Naive B cell (primary cell): ENCODE data around the gene CSPG4. TPM values are rescaled to one million over a fixed set of nuclear protein-coding genes. Genes with fewer than 3 reads are reported as not detected.
"Not testable (repeated sequence)": the region's sequence is repeated elsewhere in the genome, so short reads cannot be mapped to it uniquely, and the experiment has no call there.

ENCODE experiments used
- ATAC-seq, 2 donors: fragments of 150-1000 bp; cut with Tn5 transposase; 2 replicates each; pipeline ENCODE4 v1.10.0; 2021; ENCODE audit warnings: low read depth in 2 of 2, mild to moderate bottlenecking in 2 of 2, moderate library complexity in 2 of 2
- DNase-seq: peaks from one replicate; pipeline ENCODE4 v3.0.0; 2022
- H3K27ac Mint-ChIP-seq, 6 donors: one replicate each; pipeline ENCODE4 v1.8.0; 2020 to 2022; ENCODE audit warnings: mild to moderate bottlenecking in 6 of 6, mixed read lengths in 6 of 6, moderate library complexity in 5 of 6, inconsistent platforms in 2 of 6
- H3K27me3 Mint-ChIP-seq, 3 donors: one replicate each; pipeline ENCODE4 v1.8.0; 2021 to 2022; ENCODE audit warnings: mixed read lengths in 3 of 3, mild to moderate bottlenecking in 1 of 3
- H3K36me3 Mint-ChIP-seq, 2 donors: one replicate each; pipeline ENCODE4 v1.8.0; 2020 to 2022; ENCODE audit warnings: mixed read lengths in 2 of 2, inconsistent platforms in 1 of 2, mild to moderate bottlenecking in 1 of 2
- H3K4me1 Mint-ChIP-seq, 3 donors: one replicate each; pipeline ENCODE4 v1.8.0; 2020 to 2022; ENCODE audit warnings: mixed read lengths in 3 of 3, inconsistent platforms in 1 of 3, mild to moderate bottlenecking in 1 of 3, moderate library complexity in 1 of 3
- H3K4me3 Mint-ChIP-seq, 8 donors: one replicate each; pipeline ENCODE4 v1.8.0; 2020 to 2022; ENCODE audit warnings: mild to moderate bottlenecking in 8 of 8, mixed read lengths in 8 of 8, moderate library complexity in 8 of 8, inconsistent platforms in 2 of 8
- H3K9me3 Mint-ChIP-seq, 7 donors: one replicate each; pipeline ENCODE4 v1.8.0; 2020 to 2022; ENCODE audit warnings: mixed read lengths in 7 of 7, mild to moderate bottlenecking in 5 of 7, inconsistent platforms in 2 of 7, moderate library complexity in 1 of 7
- polyA plus RNA-seq, 6 donors: library from polyadenylated mRNA; unstranded; fragments of 300-500 nt; fragmentation: Illumina TruSeq; gene quantifications; one replicate each; pipeline ENCODE4 v1.2.3, GENCODE V29; 2021; ENCODE audit warnings: low read depth in 6 of 6

CSPG4 gene
- polyA plus RNA-seq, 6 donors from 2014 or later, result 0.03 to 0.07 TPM; not detected in 4

DNA sequence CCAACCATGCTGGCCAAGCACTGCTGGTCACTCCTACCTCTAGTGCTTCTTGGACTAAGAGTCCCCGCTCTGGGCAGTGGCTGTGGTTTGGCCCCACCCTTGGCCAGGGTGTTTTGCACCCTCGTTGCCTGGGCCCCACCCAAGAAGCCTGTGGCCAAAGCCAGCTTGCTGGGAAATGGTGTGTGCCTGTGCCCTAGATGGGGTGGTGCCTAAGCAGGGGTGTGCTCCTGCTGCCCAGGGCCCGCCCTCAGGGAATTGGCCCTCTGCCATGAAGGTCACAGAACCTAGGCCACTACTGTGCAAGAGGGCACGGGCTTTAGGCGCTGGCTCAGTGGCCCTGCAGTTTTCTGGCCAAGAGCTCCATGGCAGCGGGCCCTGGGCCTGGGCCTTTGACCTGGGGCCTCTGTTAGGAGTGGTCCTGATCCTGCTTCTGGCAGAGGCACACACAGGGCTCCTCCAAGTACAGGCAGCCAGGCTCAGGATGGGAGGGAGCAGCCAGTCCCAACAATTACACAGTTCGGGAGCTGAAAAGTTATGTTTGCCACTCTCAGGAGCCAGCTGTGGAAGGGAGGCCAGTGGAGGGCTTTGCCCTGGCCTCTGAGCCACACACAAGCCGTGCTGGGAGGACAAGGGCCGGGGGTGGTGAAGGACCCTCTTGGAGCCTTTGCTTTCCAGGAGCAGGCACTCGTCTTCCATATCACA is 3.8 kb upstream of the CSPG4 start:
- H3K36me3 Mint-ChIP-seq, H3K4me3 Mint-ChIP-seq, DNase-seq, H3K27ac Mint-ChIP-seq, H3K9me3 Mint-ChIP-seq, ATAC-seq, H3K4me1 Mint-ChIP-seq: not testable (repeated sequence)
- peaks cover 20 to 36% (median 28%) of the 10 kb centered on the region in 3 donors for H3K27me3 Mint-ChIP-seq

GRCh38 chr15:75715312-75715832 is 2.7 kb upstream of the CSPG4 start:
- H3K27ac Mint-ChIP-seq, H3K4me3 Mint-ChIP-seq, H3K4me1 Mint-ChIP-seq, H3K36me3 Mint-ChIP-seq, DNase-seq, ATAC-seq, H3K9me3 Mint-ChIP-seq: not testable (repeated sequence)
- peaks cover 15 to 29% (median 21%) of the 10 kb centered on the region in 3 donors for H3K27me3 Mint-ChIP-seq

DNA sequence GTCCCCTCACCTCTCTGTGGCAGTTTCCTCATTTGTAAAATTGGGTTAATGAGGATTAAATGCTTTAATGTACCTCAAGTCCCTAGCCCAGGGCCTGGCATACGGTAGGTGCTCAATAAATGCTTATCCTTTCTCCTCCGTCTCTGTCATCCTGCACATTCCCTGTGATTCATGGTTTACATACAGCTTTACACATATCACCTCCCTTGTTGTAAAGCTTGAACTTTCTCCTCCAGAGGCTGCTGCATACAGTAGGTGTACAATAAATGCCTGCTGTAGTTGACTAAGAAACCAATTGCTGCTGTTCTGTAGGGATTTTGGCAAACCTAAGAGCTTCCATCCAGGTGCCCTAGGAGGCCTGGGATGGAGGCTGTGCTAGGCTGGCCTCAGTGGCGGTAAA is 1.5 kb upstream of the CSPG4 start:
- Mint-ChIP-seq H3K36me3 (no peaks in the 10 kb centered on the region), H3K27me3 (peaks cover 15 to 34% (median 21%) of the 10 kb centered on the region in 3 donors), H3K9me3 (peaks cover 0 to 1% (median 0%) of the 10 kb centered on the region in 7 donors), H3K4me3 (no peak overlapping the region), H3K4me1 (peaks cover 0 to 5% (median 0%) of the 10 kb centered on the region in 3 donors), H3K27ac (no peak overlapping the region)
- DNase-seq (no peak), ATAC-seq (no peak)

DNA sequence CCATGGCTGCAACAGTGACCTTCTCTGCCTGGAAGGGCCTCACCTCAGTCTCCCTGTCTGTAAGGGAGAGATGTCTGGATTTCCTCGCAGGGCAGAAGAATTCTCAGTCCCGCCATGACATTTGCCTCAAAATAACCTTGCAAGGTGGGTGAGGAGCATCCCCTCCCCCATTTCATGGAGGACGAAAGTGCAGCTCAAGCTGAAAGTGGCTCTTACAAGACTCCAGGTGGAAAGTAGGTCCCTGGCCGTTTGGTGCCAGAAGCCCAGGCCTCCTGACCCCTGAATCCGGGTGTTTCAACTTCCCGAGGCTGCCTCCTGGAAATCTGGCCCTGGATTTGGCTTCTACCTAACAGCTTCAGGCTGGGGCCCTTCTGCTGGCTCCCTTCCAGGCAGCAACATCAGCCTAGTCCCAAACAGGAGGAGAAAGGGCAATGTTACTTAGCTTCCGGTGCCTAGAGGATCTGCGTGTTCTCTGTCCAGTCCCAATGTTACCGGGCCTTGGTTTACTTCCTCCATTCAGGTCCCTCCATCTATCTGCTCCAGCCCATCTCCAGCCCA is 769 bp upstream of the CSPG4 start:
- Mint-ChIP-seq H3K4me1 (peaks cover 0 to 5% (median 3%) of the 10 kb centered on the region in 3 donors), H3K27me3 (peaks cover 15 to 29% (median 21%) of the 10 kb centered on the region in 3 donors), H3K4me3 (no peak overlapping the region), H3K27ac (no peak overlapping the region), H3K9me3 (peaks cover 0 to 1% (median 0%) of the 10 kb centered on the region in 7 donors), H3K36me3 (no peaks in the 10 kb centered on the region)
- no peak for ATAC-seq
- no peak for DNase-seq

DNA sequence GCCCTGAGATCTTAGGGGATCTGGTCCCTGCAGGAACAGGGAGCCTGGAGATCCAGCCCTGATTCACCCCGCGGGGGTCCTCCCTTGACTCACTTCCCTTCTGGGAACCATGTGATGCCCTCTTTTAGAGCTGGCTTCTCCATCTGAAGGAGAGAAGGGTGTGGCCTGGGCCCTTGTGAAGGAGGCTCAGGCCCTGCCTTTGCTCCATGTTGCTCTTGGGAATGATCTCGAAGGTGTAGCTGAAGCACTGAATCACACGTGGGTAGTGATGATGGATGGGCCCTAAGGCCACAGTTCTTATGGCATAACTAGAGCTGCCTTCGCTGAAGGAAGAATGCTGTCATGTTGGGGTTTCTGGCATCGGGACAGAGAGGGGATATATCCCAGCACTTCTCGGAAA is 1.2 kb downstream of the CSPG4 start:
- H3K27ac Mint-ChIP-seq, H3K36me3 Mint-ChIP-seq, ATAC-seq, DNase-seq, H3K9me3 Mint-ChIP-seq, H3K4me3 Mint-ChIP-seq, H3K4me1 Mint-ChIP-seq: not testable (repeated sequence)
- peaks cover 15 to 26% (median 21%) of the 10 kb centered on the region in 3 donors for H3K27me3 Mint-ChIP-seq

DNA sequence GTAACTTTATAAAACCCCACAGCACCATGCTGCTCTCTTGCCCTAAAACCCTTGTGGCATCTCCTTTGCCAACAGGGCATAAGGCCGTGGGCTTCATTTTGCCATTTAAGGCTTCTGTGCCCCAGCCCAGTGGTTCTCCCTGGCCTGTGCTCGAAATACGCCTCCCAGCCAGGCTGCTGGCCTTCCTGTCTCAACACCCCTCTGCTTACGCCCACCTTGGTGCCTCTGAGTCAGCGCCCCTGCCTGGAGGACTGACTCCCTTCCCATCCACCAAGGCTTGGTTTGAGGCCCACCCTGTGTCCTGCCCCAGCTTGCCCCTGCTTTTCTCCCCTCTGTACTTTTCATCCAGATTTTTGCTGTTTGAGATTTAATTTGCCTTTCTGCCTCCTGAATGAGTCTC is 1.8 kb downstream of the CSPG4 start:
- H3K9me3 Mint-ChIP-seq, H3K27ac Mint-ChIP-seq, H3K4me1 Mint-ChIP-seq, H3K4me3 Mint-ChIP-seq, H3K36me3 Mint-ChIP-seq, DNase-seq, ATAC-seq: not testable (repeated sequence)
- H3K27me3 Mint-ChIP-seq, result peaks cover 17 to 26% (median 21%) of the 10 kb centered on the region in 3 donors

DNA sequence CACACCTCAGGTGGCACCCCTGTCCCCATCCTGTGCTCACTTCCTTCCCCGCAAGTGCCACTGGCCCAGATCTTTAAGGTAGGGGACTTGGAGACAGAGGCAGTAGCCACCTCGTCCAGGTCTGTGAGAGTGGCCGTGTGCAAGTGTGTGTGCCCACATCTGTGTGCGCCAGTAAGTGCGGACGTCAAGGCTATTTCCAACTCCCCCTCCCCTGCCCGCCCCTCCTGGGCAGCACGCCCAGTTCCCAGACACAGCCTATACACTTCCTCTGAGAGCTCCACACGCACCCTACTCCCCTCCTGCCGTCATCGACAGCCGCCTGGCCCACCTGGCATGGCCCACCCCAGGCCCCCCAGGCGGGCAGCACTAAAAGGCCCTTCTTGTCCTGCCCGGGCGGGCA is 3.2 kb downstream of the CSPG4 start:
- not testable (repeated sequence) for H3K9me3 Mint-ChIP-seq, H3K4me1 Mint-ChIP-seq, H3K27ac Mint-ChIP-seq, DNase-seq, ATAC-seq, H3K36me3 Mint-ChIP-seq, H3K4me3 Mint-ChIP-seq
- peaks cover 17 to 23% (median 19%) of the 10 kb centered on the region in 3 donors for H3K27me3 Mint-ChIP-seq

DNA sequence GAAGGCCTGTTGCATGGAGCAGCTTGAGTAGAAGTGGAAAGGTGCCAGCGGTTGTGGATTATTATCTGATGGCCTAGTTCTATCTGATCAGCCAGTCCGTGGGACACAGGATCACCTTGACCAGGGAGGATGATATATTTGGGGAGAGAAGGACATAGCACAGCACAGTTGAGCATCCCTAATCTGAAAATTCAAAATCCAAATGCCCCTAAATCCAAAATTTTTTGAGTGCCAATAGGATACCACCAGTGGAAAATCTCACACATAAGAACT is 6.0 kb downstream of the CSPG4 start:
- Mint-ChIP-seq H3K4me1 (peaks cover 12 to 15% (median 13%) of the 10 kb centered on the region in 3 donors), H3K4me3 (no peak overlapping the region), H3K36me3 (no peaks in the 10 kb centered on the region), H3K9me3 (peaks cover 0 to 2% (median 0%) of the 10 kb centered on the region in 7 donors), H3K27ac (no peak overlapping the region), H3K27me3 (peaks cover 3 to 6% (median 4%) of the 10 kb centered on the region in 3 donors)
- DNase-seq, result no peak
- no peak for ATAC-seq

DNA sequence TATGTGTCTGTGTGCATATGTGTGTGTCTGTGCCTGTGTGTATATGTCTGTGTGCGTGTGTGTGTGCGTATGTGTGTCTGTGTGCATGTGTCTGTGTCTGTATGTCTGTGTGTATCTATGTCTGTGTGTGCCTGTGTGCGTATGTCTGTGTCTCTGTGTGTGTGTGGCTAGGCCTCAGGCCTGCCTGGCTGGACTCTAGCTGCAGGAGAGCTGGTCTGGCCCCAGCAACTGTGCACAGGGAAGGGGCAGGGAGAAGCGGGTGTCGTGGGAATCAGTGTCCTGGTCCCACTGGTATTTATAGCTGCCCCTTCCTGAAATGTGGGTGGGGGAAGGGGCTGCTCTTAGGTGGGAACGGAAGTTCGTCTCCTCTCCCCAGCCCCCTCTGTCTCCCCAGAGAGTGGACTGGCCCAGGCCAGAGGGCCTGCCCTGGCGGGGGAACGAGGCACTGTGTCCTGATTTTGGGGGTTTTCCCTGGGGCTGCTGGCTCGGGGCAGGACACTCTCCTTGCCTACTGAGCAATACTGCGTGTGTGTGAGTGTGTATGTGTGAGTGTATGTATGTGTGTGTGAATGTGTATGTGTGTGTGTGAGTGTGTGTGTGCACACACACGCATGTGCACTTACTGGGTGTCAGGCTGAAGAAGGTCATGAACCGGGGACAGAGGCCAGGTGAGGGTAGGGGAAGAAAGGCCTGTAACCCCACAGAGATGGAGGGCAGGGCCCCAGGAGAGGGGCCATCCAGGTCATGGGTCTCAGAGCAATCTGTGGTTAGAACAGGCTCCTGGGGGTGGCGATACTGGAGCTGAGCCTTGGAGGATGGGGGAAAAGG is 6.6 kb downstream of the CSPG4 start:
- ATAC-seq (no peak), DNase-seq (no peak)
- Mint-ChIP-seq H3K4me3 (no peak overlapping the region), H3K9me3 (peaks cover 0 to 2% (median 0%) of the 10 kb centered on the region in 7 donors), H3K27me3 (peaks cover 0 to 6% (median 3%) of the 10 kb centered on the region in 3 donors), H3K36me3 (no peaks in the 10 kb centered on the region), H3K4me1 (peaks cover 15 to 20% (median 18%) of the 10 kb centered on the region in 3 donors), H3K27ac (peak overlapping the region in 3 of 6 donors; percentile 1 to 88 (median 39))

GRCh38 chr15:75705375-75705774 is 7.3 kb downstream of the CSPG4 start:
- Mint-ChIP-seq H3K27ac (peak overlapping the region in 3 of 6 donors; percentile 21 to 75 (median 38)), H3K4me1 (peaks cover 22 to 27% (median 25%) of the 10 kb centered on the region in 3 donors)
- not testable (repeated sequence) for H3K9me3 Mint-ChIP-seq, H3K36me3 Mint-ChIP-seq, H3K27me3 Mint-ChIP-seq, H3K4me3 Mint-ChIP-seq, DNase-seq, ATAC-seq

GRCh38 chr15:75704618-75705017 is 8.0 kb downstream of the CSPG4 start:
- Mint-ChIP-seq H3K27ac (no peak overlapping the region), H3K36me3 (no peaks in the 10 kb centered on the region), H3K9me3 (peaks cover 0 to 2% (median 0%) of the 10 kb centered on the region in 7 donors), H3K4me1 (peaks cover 28 to 33% (median 30%) of the 10 kb centered on the region in 3 donors), H3K27me3 (peaks cover 0 to 3% (median 0%) of the 10 kb centered on the region in 3 donors), H3K4me3 (no peak overlapping the region)
- ATAC-seq, result no peak
- DNase-seq, result no peak

GRCh38 chr15:75704263-75704615 is 8.4 kb downstream of the CSPG4 start:
- DNase-seq, result no peak

GRCh38 chr15:75703440-75704262 is 9.0 kb downstream of the CSPG4 start:
- peaks cover 36 to 40% (median 38%) of the 10 kb centered on the region in 3 donors for H3K4me1 Mint-ChIP-seq
- ATAC-seq, DNase-seq, H3K36me3 Mint-ChIP-seq, H3K9me3 Mint-ChIP-seq, H3K27ac Mint-ChIP-seq, H3K27me3 Mint-ChIP-seq, H3K4me3 Mint-ChIP-seq: not testable (repeated sequence)

More at GRCh38 chr15:75704263-75704615, 8.4 kb downstream of the CSPG4 start:
- Mint-ChIP-seq H3K27me3 (peaks cover 0 to 3% (median 0%) of the 10 kb centered on the region in 3 donors), H3K9me3 (peaks cover 0 to 2% (median 0%) of the 10 kb centered on the region in 7 donors), H3K27ac (no peak overlapping the region), H3K4me3 (no peak overlapping the region), H3K36me3 (no peaks in the 10 kb centered on the region), H3K4me1 (peaks cover 31 to 37% (median 34%) of the 10 kb centered on the region in 3 donors)
- no peak for ATAC-seq
